ENCODE results near the gene FILIP1.

GRCh38 chr6:75431379-75431778 is 62.2 kb downstream of the FILIP1 start:
- no peak for TF ChIP-seq YY1 (IDR thresholded peaks at IDR 0.05; ENCODE audit: insufficient read depth, insufficient read length)
- no peak for TF ChIP-seq SUZ12 (IDR thresholded peaks at IDR 0.05; ENCODE audit: extremely low read depth, insufficient read depth, insufficient read length)
